Fibroblast of the aortic adventitia (primary cell): ENCODE results near the gene TTBK1. TPM values are rescaled to one million over a fixed set of nuclear protein-coding genes. Genes with fewer than 3 reads are reported as not detected.

Experiments used
- DNase-seq: peaks from one replicate; pipeline ENCODE4 v3.0.0-alpha.2; 2010; ENCODE audit warnings: low read depth
- H3K4me3 ChIP-seq: 2 replicates; pipeline ENCODE4 v1.5.1; 2011; ENCODE audit warnings: low read depth, mild to moderate bottlenecking, control low read depth, low read length, moderate library complexity
- total RNA-seq: library from RNA; depleted of rRNA; stranded (reverse); fragments of >200 nt; gene quantifications from 2 replicates; pipeline ENCODE4 v1.2.3, GENCODE V29; 2012; ENCODE audit warnings: low replicate concordance
- TF ChIP-seq, protein P1 (sequence below): IDR thresholded peaks from 2 replicates; pipeline ENCODE4 v1.5.1; 2011; ENCODE audit warnings: mild to moderate bottlenecking, low read length, control low read depth, inconsistent platforms; ENCODE audit not compliant: insufficient read depth

Gene TTBK1
- total RNA-seq, 1 donor: not detected

GRCh38 chr6:43296780-43297497, 53.7 kb downstream of the TTBK1 start:
- TF ChIP-seq, protein P1, sequence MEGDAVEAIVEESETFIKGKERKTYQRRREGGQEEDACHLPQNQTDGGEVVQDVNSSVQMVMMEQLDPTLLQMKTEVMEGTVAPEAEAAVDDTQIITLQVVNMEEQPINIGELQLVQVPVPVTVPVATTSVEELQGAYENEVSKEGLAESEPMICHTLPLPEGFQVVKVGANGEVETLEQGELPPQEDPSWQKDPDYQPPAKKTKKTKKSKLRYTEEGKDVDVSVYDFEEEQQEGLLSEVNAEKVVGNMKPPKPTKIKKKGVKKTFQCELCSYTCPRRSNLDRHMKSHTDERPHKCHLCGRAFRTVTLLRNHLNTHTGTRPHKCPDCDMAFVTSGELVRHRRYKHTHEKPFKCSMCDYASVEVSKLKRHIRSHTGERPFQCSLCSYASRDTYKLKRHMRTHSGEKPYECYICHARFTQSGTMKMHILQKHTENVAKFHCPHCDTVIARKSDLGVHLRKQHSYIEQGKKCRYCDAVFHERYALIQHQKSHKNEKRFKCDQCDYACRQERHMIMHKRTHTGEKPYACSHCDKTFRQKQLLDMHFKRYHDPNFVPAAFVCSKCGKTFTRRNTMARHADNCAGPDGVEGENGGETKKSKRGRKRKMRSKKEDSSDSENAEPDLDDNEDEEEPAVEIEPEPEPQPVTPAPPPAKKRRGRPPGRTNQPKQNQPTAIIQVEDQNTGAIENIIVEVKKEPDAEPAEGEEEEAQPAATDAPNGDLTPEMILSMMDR: no peak
- DNase-seq: no peak
- no peak overlapping the region for H3K4me3 ChIP-seq

- peak; percentile 29 for DNase-seq
- TF ChIP-seq, protein P1: no peak
- no peak within 1 kb of the TSS for H3K4me3 ChIP-seq
These were observed 54.6 kb downstream of the TTBK1 start, which contains the start of gene SLC22A7 for GRCh38 chr6:43297644-43298564. SLC22A7 (plus strand) TSS chr6:43298260; CDS start chr6:43298359, 99 bp downstream.

DNA sequence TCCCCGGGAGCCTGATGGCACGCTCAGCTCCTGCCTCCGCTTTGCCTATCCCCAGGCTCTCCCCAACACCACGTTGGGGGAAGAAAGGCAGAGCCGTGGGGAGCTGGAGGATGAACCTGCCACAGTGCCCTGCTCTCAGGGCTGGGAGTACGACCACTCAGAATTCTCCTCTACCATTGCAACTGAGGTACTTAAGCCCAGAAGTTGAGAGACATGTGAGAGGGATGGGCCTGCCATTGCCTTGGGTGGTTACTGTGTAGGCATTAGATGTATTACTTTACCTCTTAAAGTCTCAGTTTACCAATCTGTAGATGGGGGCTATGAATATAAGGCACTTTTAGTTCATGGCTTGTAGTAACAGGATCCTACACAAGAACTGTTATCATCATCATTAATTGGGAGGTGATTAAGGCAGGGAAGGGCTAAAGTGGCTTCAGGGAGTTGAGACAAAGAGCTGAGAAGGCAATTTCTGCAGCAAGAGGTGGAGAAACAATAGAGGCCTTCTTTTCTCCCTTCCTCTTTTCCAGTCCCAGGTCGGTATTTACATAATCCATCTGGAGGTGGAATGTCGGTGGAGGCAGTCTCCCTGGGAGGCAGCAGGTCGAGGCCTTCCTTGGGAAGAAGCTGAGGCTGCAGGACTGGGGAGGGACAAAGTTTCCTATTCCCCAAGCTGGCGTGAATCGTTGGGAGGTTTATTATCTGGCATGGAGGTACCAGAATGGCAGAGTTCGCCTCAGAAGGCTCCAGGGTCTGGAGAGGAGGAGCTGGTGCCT, 55.5 kb downstream of the TTBK1 start:
- TF ChIP-seq, protein P1: no peak
- no peak overlapping the region for H3K4me3 ChIP-seq
- DNase-seq: no peak

- DNase-seq: no peak
- TF ChIP-seq, protein P1: no peak
- no peak overlapping the region for H3K4me3 ChIP-seq
These were observed 56.3 kb downstream of the TTBK1 start for GRCh38 chr6:43299338-43300293.

- no peak overlapping the region for H3K4me3 ChIP-seq
- no peak for DNase-seq
- TF ChIP-seq, protein P1: no peak
These were observed 58.0 kb downstream of the TTBK1 start for GRCh38 chr6:43301081-43301870.
